ENCODE data around the gene ROR1.
A peak's percentile ranks its signal among the peaks of the same experiment; 100 is the strongest.

GRCh38 chr1:63772876-63773275 lies 941 bp upstream of the ROR1 start:
- no peak for TF ChIP-seq CTCF (IDR thresholded peaks at IDR 0.05)
- TF ChIP-seq ZNF138 (CRISPR knock-in tag; conservative IDR thresholded peaks at IDR 0.05) = no peak
- TF ChIP-seq E2F1 (CRISPR knock-in tag; IDR thresholded peaks at IDR 0.05) = no peak
- no peak for TF ChIP-seq IRF2 (CRISPR knock-in tag; IDR thresholded peaks at IDR 0.05; ENCODE audit: borderline replicate concordance, low read depth)
- TF ChIP-seq USF2 (CRISPR knock-in tag; IDR thresholded peaks at IDR 0.05) = peak; percentile 88
- no peak for TF ChIP-seq HMGXB4 (CRISPR knock-in tag; IDR thresholded peaks at IDR 0.05)
- no peak for TF ChIP-seq ZNF232 (CRISPR knock-in tag; IDR thresholded peaks at IDR 0.05)
- no peak for TF ChIP-seq IRF1 (CRISPR knock-in tag; IDR thresholded peaks at IDR 0.05)
- no peak for TF ChIP-seq TEAD4 (CRISPR knock-in tag; IDR thresholded peaks at IDR 0.05)
- TF ChIP-seq FOXK1 (CRISPR knock-in tag; IDR thresholded peaks at IDR 0.05) = no peak
- no peak for TF ChIP-seq KAT7 (CRISPR knock-in tag; IDR thresholded peaks at IDR 0.05; ENCODE audit: borderline replicate concordance)
- TF ChIP-seq MLX (CRISPR knock-in tag; IDR thresholded peaks at IDR 0.05) = no peak
